H1 (cell line): Measurements from ENCODE around the gene ARRB1. TPM values are rescaled to one million over a fixed set of nuclear protein-coding genes. Genes with fewer than 3 reads are reported as not detected.

Source experiments
- CEBPB ChIP-seq: IDR thresholded peaks from 2 replicates; pipeline ENCODE4 v1.6.1; 2012; ENCODE audit warnings: low read depth, low read length
- CHD7 ChIP-seq: fragments of 300-600 bp; sonication (generic); IDR thresholded peaks from 2 replicates; pipeline ENCODE4 v1.7.1; 2012; ENCODE audit warnings: low read length, moderate library complexity, mild to moderate bottlenecking, inconsistent platforms; ENCODE audit not compliant: insufficient replicate concordance
- RXRA ChIP-seq: IDR thresholded peaks from 2 replicates; pipeline ENCODE4 v1.6.1; 2011; ENCODE audit warnings: low read depth, mild to moderate bottlenecking, low read length, moderate library complexity; ENCODE audit not compliant: insufficient read depth
- TBP ChIP-seq: IDR thresholded peaks from 2 replicates; pipeline ENCODE4 v1.6.1; 2011; ENCODE audit warnings: low read depth, low read length, improper control_type of control experiment
- polyA plus RNA-seq, 7 experiments: library from polyadenylated mRNA; depleted of rRNA in 3 of 7; stranded (reverse) in 5 of 7; unstranded in 2 of 7; fragments of >200 nt in 5 of 7; fragments of 200-250 nt in 2 of 7; gene quantifications; 1 replicate in 5 of 7; 2 replicates in 1 of 7; 4 replicates in 1 of 7; pipeline versions ENCODE4 v1.2.1 to v1.2.3, GENCODE V29; 2011 to 2013; ENCODE audit warnings: missing spikeins in 2 of 7, mixed read lengths in 2 of 7
- total RNA-seq: library from RNA; stranded (reverse); fragmentation: NEBNext Ultra II Directional; extraction: Animal tissue kit (Norgen Biotek cat#: 25700); gene quantifications from 2 replicates; pipeline ENCODE4 v1.2.1, GENCODE V29; 2021

The ARRB1 gene
- total and polyA plus RNA-seq, 2 of the 8 experiments (the other 6 are each of a cell fraction or from before 2014, with no cell fraction given), result 9.4 to 31.8 TPM

GRCh38 chr11:75280227-75280701 is 71.2 kb downstream of the ARRB1 start (continued):
- TF ChIP-seq CHD7 (no peak), RXRA (no peak), CEBPB (no peak), TBP (0 out of 2 replicates have a peak, but pooled peaks have one; percentile 38)
- TF ChIP-seq, all 59 proteins: peak for 9
